ENCODE results near the gene DGCR2.

Gene DGCR2

DNA sequence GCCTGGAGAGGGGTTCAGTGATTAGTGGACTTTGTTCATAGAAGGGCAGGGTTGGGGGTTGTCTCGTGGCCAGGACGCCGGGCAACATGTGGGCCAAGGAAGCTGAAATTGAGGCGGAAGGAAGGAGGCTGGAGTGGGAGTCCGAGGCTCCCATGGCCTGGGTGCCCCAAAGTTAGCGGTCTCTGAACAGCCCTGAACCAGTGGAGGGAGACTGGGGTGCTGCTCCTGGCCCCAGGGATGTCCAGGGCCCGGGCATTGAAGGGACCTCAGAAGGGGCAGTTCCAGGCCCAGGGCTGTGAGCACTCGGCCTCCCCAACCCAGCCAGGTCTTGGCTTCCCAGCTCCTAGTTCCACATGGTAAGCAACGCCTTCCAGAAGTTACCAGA lies 126.9 kb downstream of the DGCR2 start:
- Histone ChIP-seq H3K4me3 (ENCODE audit: insufficient read length, low read depth) (no peak overlapping the region), H3K36me3 (ENCODE audit: insufficient read depth, insufficient read length, low read length) (peaks cover 6% of the 10 kb centered on the region), H3K27me3 (ENCODE audit: insufficient read depth, insufficient read length) (no peaks in the 10 kb centered on the region), H3K4me1 (ENCODE audit: insufficient read depth, insufficient read length) (no peaks in the 10 kb centered on the region), H3K9me3 (ENCODE audit: insufficient read depth, low read length) (no peaks in the 10 kb centered on the region), H3K9ac (ENCODE audit: insufficient read length, low read depth) (no peak overlapping the region)
- no peak for DNase-seq (ENCODE audit: low read depth, low spot score)
- TF ChIP-seq YY1 (IDR thresholded peaks at IDR 0.05; ENCODE audit: insufficient read depth, insufficient read length) (no peak), SUZ12 (IDR thresholded peaks at IDR 0.05; ENCODE audit: extremely low read depth, insufficient read depth, insufficient read length) (no peak), ZNF274 (IDR thresholded peaks at IDR 0.05; ENCODE audit: low read depth, low read length) (no peak)

DNA sequence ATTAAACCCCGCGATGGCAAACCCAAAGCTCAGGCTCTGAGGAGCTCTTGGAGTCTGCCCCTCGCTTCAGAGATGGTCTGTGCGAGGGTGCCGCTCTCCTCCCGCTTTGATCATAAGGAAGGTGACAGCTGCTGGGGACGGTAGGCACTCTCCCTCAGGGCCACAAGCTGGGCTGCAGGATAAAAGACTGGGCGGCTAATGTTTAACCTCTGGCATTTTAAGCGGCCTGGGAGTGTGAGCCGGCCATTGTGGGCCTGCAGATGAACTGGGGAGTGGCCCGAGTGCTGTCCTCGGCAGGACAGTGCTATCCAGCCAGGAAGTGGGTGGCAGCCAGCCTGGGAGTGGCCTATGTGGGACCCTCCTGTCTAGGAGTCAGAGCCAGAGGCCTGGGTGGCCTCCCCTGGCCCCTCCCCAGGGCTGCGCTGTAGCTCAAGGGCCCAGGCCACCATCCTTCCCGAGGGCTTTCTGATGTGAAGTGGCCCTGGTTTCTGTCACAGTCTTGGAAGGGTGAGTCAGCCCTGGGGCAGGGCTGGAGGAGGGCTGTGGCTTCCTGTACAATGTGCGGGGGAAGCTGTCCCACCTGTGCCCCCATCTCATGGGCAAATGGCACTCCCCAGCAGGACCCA lies 127.4 kb downstream of the DGCR2 start:
- H3K36me3 ChIP-seq (ENCODE audit: insufficient read depth, insufficient read length, low read length) = peaks cover 6% of the 10 kb centered on the region
- no peak overlapping the region for H3K9ac ChIP-seq (ENCODE audit: insufficient read length, low read depth)
- no peak overlapping the region for H3K4me3 ChIP-seq (ENCODE audit: insufficient read length, low read depth)
- H3K27me3 ChIP-seq (ENCODE audit: insufficient read depth, insufficient read length) = no peaks in the 10 kb centered on the region
- TF ChIP-seq YY1 (IDR thresholded peaks at IDR 0.05; ENCODE audit: insufficient read depth, insufficient read length) (no peak), ZNF274 (IDR thresholded peaks at IDR 0.05; ENCODE audit: low read depth, low read length) (no peak), SUZ12 (IDR thresholded peaks at IDR 0.05; ENCODE audit: extremely low read depth, insufficient read depth, insufficient read length) (no peak)
- no peak for DNase-seq (ENCODE audit: low read depth, low spot score)
- H3K9me3 ChIP-seq (ENCODE audit: insufficient read depth, low read length) = no peaks in the 10 kb centered on the region
- no peaks in the 10 kb centered on the region for H3K4me1 ChIP-seq (ENCODE audit: insufficient read depth, insufficient read length)

DNA sequence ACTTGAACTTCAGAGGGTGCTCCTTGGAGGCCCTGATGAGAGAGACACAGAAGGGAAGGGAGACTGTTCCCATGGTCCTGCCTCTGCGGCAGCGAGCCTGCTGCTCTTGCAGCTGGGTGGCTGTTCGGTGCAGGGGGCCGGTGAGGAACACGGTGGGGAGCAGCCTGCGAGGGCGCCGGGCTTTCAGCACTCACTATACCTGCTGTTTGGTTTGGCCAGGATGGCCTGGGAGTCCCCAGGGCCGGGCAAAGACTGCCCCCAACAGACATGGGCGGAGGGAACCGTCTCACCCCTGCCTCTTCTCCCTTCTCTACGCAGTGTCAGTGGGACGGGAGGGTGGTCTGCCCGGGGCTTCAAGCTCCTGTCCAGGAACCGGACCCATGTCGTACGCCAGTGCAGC lies 128.2 kb downstream of the DGCR2 start:
- H3K27me3 ChIP-seq (ENCODE audit: insufficient read depth, insufficient read length) = no peaks in the 10 kb centered on the region
- no peak for TF ChIP-seq SUZ12 (IDR thresholded peaks at IDR 0.05; ENCODE audit: extremely low read depth, insufficient read depth, insufficient read length)
- TF ChIP-seq ZNF274 (IDR thresholded peaks at IDR 0.05; ENCODE audit: low read depth, low read length) = no peak
- H3K9ac ChIP-seq (ENCODE audit: insufficient read length, low read depth) = no peak overlapping the region
- H3K9me3 ChIP-seq (ENCODE audit: insufficient read depth, low read length) = no peaks in the 10 kb centered on the region
- no peak for DNase-seq (ENCODE audit: low read depth, low spot score)
- H3K4me1 ChIP-seq (ENCODE audit: insufficient read depth, insufficient read length) = no peaks in the 10 kb centered on the region
- H3K4me3 ChIP-seq (ENCODE audit: insufficient read length, low read depth) = no peak overlapping the region
- peaks cover 6% of the 10 kb centered on the region for H3K36me3 ChIP-seq (ENCODE audit: insufficient read depth, insufficient read length, low read length)

DNA sequence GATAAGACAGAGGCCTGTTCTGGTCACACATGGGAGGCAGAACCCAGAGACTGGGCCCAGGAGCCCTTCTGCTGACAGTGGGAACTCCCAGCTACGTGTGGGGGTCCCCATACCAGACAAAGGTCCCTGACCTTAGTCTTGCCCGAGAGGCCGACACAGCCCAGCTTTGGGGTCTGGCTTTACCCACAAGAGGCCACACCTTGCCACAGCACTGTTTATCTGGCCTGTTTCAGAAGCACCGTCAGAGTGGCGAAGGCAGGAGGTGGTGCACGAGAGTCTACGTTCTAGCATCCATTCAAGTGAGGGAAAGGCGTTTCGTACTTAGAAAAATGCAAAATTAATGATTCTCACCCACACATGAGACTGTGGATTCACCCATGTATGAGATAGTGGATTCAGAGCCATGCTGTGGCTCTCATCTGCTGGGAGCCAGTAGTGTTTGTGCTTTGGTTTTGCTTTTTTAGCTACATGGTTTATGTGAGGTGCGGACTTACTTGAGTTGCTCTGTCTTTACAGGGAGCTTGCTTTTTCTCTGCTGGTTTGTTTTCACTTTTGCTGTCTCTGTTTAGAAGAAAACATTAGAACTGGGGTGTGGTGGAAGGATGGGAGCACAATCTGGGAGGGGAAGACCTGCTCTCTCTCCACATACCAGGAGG lies 129.5 kb downstream of the DGCR2 start:
- Histone ChIP-seq H3K36me3 (ENCODE audit: insufficient read depth, insufficient read length, low read length) (peaks cover 6% of the 10 kb centered on the region), H3K4me3 (ENCODE audit: insufficient read length, low read depth) (no peak overlapping the region), H3K9me3 (ENCODE audit: insufficient read depth, low read length) (no peaks in the 10 kb centered on the region), H3K9ac (ENCODE audit: insufficient read length, low read depth) (no peak overlapping the region), H3K27me3 (ENCODE audit: insufficient read depth, insufficient read length) (no peaks in the 10 kb centered on the region), H3K4me1 (ENCODE audit: insufficient read depth, insufficient read length) (no peaks in the 10 kb centered on the region)
- no peak for DNase-seq (ENCODE audit: low read depth, low spot score)
- TF ChIP-seq SUZ12 (IDR thresholded peaks at IDR 0.05; ENCODE audit: extremely low read depth, insufficient read depth, insufficient read length) (no peak), ZNF274 (IDR thresholded peaks at IDR 0.05; ENCODE audit: low read depth, low read length) (no peak), YY1 (IDR thresholded peaks at IDR 0.05; ENCODE audit: insufficient read depth, insufficient read length) (no peak)

DNA sequence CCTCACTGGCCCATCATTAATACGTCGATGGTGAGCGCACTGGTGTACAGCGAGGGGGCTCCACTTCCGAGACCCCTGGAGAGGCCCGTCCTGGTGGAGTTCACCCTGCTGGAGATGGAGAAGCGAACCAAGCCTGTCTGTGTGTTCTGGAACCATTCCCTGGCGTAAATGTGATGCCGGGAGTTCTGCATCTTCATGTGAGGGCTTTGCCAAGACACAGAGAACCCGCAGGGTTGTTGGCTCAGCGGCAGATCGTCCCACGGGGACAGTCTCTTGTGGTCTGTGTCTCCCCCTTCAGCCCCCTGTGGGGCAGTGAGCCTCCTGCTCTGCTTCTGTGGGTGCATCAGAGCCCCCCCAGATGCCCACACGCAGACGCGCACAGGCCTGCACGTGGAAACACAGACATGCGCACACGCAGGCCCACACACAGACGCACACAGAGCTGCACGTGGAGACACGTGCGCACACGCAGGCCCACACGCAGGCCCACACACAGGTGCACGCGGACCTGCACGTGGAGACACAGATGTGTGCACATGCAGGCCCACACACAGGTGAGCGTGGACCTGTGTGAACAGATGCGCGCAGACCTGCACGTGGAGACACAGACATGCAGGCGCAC lies 130.3 kb downstream of the DGCR2 start:
- Histone ChIP-seq H3K9ac (ENCODE audit: insufficient read length, low read depth) (no peak overlapping the region), H3K9me3 (ENCODE audit: insufficient read depth, low read length) (no peaks in the 10 kb centered on the region), H3K4me1 (ENCODE audit: insufficient read depth, insufficient read length) (no peaks in the 10 kb centered on the region), H3K36me3 (ENCODE audit: insufficient read depth, insufficient read length, low read length) (peaks cover 6% of the 10 kb centered on the region), H3K4me3 (ENCODE audit: insufficient read length, low read depth) (no peak overlapping the region), H3K27me3 (ENCODE audit: insufficient read depth, insufficient read length) (no peaks in the 10 kb centered on the region)
- DNase-seq (ENCODE audit: low read depth, low spot score) = no peak
- no peak for TF ChIP-seq SUZ12 (IDR thresholded peaks at IDR 0.05; ENCODE audit: extremely low read depth, insufficient read depth, insufficient read length)
- no peak for TF ChIP-seq YY1 (IDR thresholded peaks at IDR 0.05; ENCODE audit: insufficient read depth, insufficient read length)
- no peak for TF ChIP-seq ZNF274 (IDR thresholded peaks at IDR 0.05; ENCODE audit: low read depth, low read length)

DNA sequence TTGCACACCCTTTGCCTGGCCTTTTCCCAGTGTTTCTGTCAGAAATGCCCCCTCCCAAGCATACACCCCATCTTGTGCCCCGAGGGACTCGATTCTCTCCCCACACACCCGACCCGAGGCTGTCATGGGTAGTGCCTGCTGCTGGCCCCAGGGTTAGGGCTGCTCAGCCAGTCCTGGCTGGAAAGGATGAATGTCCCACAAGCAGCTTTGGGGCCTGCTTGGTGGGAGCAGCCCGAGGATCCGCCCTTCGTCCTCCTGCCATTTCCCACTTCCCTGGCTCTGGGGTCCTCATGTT lies 131.1 kb downstream of the DGCR2 start:
- no peaks in the 10 kb centered on the region for H3K9me3 ChIP-seq (ENCODE audit: insufficient read depth, low read length)
- no peaks in the 10 kb centered on the region for H3K27me3 ChIP-seq (ENCODE audit: insufficient read depth, insufficient read length)
- no peaks in the 10 kb centered on the region for H3K4me1 ChIP-seq (ENCODE audit: insufficient read depth, insufficient read length)
- no peak overlapping the region for H3K9ac ChIP-seq (ENCODE audit: insufficient read length, low read depth)
- DNase-seq (ENCODE audit: low read depth, low spot score) = no peak
- TF ChIP-seq YY1 (IDR thresholded peaks at IDR 0.05; ENCODE audit: insufficient read depth, insufficient read length) = no peak
- TF ChIP-seq ZNF274 (IDR thresholded peaks at IDR 0.05; ENCODE audit: low read depth, low read length) = no peak
- TF ChIP-seq SUZ12 (IDR thresholded peaks at IDR 0.05; ENCODE audit: extremely low read depth, insufficient read depth, insufficient read length) = no peak
- no peak overlapping the region for H3K4me3 ChIP-seq (ENCODE audit: insufficient read length, low read depth)
- peaks cover 6% of the 10 kb centered on the region for H3K36me3 ChIP-seq (ENCODE audit: insufficient read depth, insufficient read length, low read length)

DNA sequence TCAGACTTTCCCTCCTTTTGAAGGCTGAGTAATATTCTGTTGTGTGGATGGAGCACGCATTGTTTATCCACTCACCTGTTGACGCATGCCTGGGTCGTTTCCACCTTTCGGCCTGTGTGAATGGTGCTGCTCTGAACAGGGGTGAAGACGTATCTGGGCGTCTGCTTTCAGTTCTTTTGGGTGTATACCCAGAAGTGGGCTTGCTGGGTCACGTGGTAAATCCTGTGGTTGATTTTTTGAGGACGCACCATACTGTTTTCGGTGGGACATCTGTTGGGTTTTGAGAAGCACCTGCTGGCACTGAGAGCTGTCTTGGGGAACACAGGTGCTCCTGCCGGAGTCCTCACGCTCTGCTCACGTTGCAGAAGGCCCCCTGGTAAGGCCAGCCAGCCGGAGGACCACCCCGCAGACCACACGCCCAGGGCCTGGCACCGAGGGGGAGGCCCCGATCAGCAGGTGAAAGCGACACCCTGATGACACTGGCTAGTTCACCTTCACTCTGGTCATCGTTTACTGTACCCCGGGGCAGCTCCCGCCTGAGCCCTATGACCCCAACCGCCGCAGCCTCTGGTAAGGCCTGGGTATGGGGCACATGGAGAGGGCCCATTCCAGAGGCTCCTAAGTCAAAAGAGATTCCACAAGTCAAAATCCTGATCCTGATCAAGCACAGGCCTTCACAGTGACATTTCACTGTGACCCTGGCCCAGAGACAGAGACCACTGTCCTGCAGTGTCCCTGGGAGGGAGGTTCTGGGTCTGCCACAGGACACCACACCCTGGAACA lies 131.7 kb downstream of the DGCR2 start:
- H3K27me3 ChIP-seq (ENCODE audit: insufficient read depth, insufficient read length) = no peaks in the 10 kb centered on the region
- no peak for TF ChIP-seq SUZ12 (IDR thresholded peaks at IDR 0.05; ENCODE audit: extremely low read depth, insufficient read depth, insufficient read length)
- TF ChIP-seq YY1 (IDR thresholded peaks at IDR 0.05; ENCODE audit: insufficient read depth, insufficient read length) = no peak
- no peak for TF ChIP-seq ZNF274 (IDR thresholded peaks at IDR 0.05; ENCODE audit: low read depth, low read length)
- peaks cover 6% of the 10 kb centered on the region for H3K36me3 ChIP-seq (ENCODE audit: insufficient read depth, insufficient read length, low read length)
- no peaks in the 10 kb centered on the region for H3K4me1 ChIP-seq (ENCODE audit: insufficient read depth, insufficient read length)
- H3K9me3 ChIP-seq (ENCODE audit: insufficient read depth, low read length) = no peaks in the 10 kb centered on the region
- H3K4me3 ChIP-seq (ENCODE audit: insufficient read length, low read depth) = no peak overlapping the region
- no peak for DNase-seq (ENCODE audit: low read depth, low spot score)
- no peak overlapping the region for H3K9ac ChIP-seq (ENCODE audit: insufficient read length, low read depth)
